ENCODE data around the gene WNT8B.
A peak's percentile ranks its signal among the peaks of the same experiment; 100 is the strongest.

Gene WNT8B

GRCh38 chr10:100448951-100449350 is 13.9 kb upstream of the WNT8B start:
- H3K36me3 ChIP-seq (ENCODE audit: control insufficient read depth, insufficient read depth, low read length), result no peaks in the 10 kb centered on the region
- H3K27ac ChIP-seq (ENCODE audit: low read depth, low read length, severe bottlenecking), result no peak overlapping the region
- H3K9me3 ChIP-seq (ENCODE audit: control insufficient read depth, low read length), result no peaks in the 10 kb centered on the region
- H3K4me1 ChIP-seq (ENCODE audit: control insufficient read depth, insufficient read depth, low read length, poor library complexity, severe bottlenecking), result no peaks in the 10 kb centered on the region
- WGBS, 2 experiments (ENCODE audit: insufficient coverage in 2 of 2), result 63 to 97% methylated on average over 2 to 3 of the region's 4 CpGs
- H3K4me3 ChIP-seq (ENCODE audit: extremely low read depth, insufficient read depth, low read length, poor library complexity, severe bottlenecking), result no peak overlapping the region

- no peak overlapping the region for H3K27ac ChIP-seq (ENCODE audit: low read depth, low read length, severe bottlenecking)
- WGBS, 2 experiments (ENCODE audit: insufficient coverage in 2 of 2), result 63 to 65% methylated on average over 4 to 5 of the region's 5 CpGs
- no peak overlapping the region for H3K4me3 ChIP-seq (ENCODE audit: extremely low read depth, insufficient read depth, low read length, poor library complexity, severe bottlenecking)
- H3K9me3 ChIP-seq (ENCODE audit: control insufficient read depth, low read length), result no peaks in the 10 kb centered on the region
- no peaks in the 10 kb centered on the region for H3K4me1 ChIP-seq (ENCODE audit: control insufficient read depth, insufficient read depth, low read length, poor library complexity, severe bottlenecking)
- no peaks in the 10 kb centered on the region for H3K36me3 ChIP-seq (ENCODE audit: control insufficient read depth, insufficient read depth, low read length)
These were observed 5.5 kb downstream of the WNT8B start for GRCh38 chr10:100468322-100468721.

- H3K4me1 ChIP-seq (ENCODE audit: control insufficient read depth, insufficient read depth, low read length, poor library complexity, severe bottlenecking), result no peaks in the 10 kb centered on the region
- no peak overlapping the region for H3K27ac ChIP-seq (ENCODE audit: low read depth, low read length, severe bottlenecking)
- no peaks in the 10 kb centered on the region for H3K36me3 ChIP-seq (ENCODE audit: control insufficient read depth, insufficient read depth, low read length)
- H3K9me3 ChIP-seq (ENCODE audit: control insufficient read depth, low read length), result no peaks in the 10 kb centered on the region
- H3K4me3 ChIP-seq (ENCODE audit: extremely low read depth, insufficient read depth, low read length, poor library complexity, severe bottlenecking), result no peak overlapping the region
These were observed 6.2 kb downstream of the WNT8B start for GRCh38 chr10:100468978-100469377.

GRCh38 chr10:100469756-100470155 is 6.9 kb downstream of the WNT8B start:
- WGBS, 2 experiments (ENCODE audit: insufficient coverage in 2 of 2), result 89 to 100% methylated on average over 1 of the region's 1 CpG

GRCh38 chr10:100470367-100470766 is 7.6 kb downstream of the WNT8B start:
- H3K4me3 ChIP-seq (ENCODE audit: extremely low read depth, insufficient read depth, low read length, poor library complexity, severe bottlenecking), result no peak overlapping the region
- WGBS, 2 experiments (ENCODE audit: insufficient coverage in 2 of 2), result 100% methylated on average over 2 to 3 of the region's 3 CpGs
- no peak overlapping the region for H3K27ac ChIP-seq (ENCODE audit: low read depth, low read length, severe bottlenecking)
- H3K9me3 ChIP-seq (ENCODE audit: control insufficient read depth, low read length), result no peaks in the 10 kb centered on the region
- no peaks in the 10 kb centered on the region for H3K36me3 ChIP-seq (ENCODE audit: control insufficient read depth, insufficient read depth, low read length)
- H3K4me1 ChIP-seq (ENCODE audit: control insufficient read depth, insufficient read depth, low read length, poor library complexity, severe bottlenecking), result no peaks in the 10 kb centered on the region

More at GRCh38 chr10:100469756-100470155, 6.9 kb downstream of the WNT8B start:
- Histone ChIP-seq H3K4me1 (ENCODE audit: control insufficient read depth, insufficient read depth, low read length, poor library complexity, severe bottlenecking) (no peaks in the 10 kb centered on the region), H3K36me3 (ENCODE audit: control insufficient read depth, insufficient read depth, low read length) (no peaks in the 10 kb centered on the region), H3K4me3 (ENCODE audit: extremely low read depth, insufficient read depth, low read length, poor library complexity, severe bottlenecking) (no peak overlapping the region), H3K27ac (ENCODE audit: low read depth, low read length, severe bottlenecking) (no peak overlapping the region), H3K9me3 (ENCODE audit: control insufficient read depth, low read length) (no peaks in the 10 kb centered on the region)

GRCh38 chr10:100477970-100478369 is 15.2 kb downstream of the WNT8B start:
- Histone ChIP-seq H3K4me3 (ENCODE audit: extremely low read depth, insufficient read depth, low read length, poor library complexity, severe bottlenecking) (no peak overlapping the region), H3K36me3 (ENCODE audit: control insufficient read depth, insufficient read depth, low read length) (no peaks in the 10 kb centered on the region), H3K27ac (ENCODE audit: low read depth, low read length, severe bottlenecking) (no peak overlapping the region), H3K4me1 (ENCODE audit: control insufficient read depth, insufficient read depth, low read length, poor library complexity, severe bottlenecking) (peaks cover 9% of the 10 kb centered on the region), H3K9me3 (ENCODE audit: control insufficient read depth, low read length) (no peaks in the 10 kb centered on the region)
- 50 to 74% methylated on average over 1 to 4 of the region's 5 CpGs for WGBS, 2 experiments (ENCODE audit: insufficient coverage in 2 of 2)

GRCh38 chr10:100479037-100479436 is 16.2 kb downstream of the WNT8B start:
- H3K4me1 ChIP-seq (ENCODE audit: control insufficient read depth, insufficient read depth, low read length, poor library complexity, severe bottlenecking), result peaks cover 9% of the 10 kb centered on the region
- no peak overlapping the region for H3K27ac ChIP-seq (ENCODE audit: low read depth, low read length, severe bottlenecking)
- H3K36me3 ChIP-seq (ENCODE audit: control insufficient read depth, insufficient read depth, low read length), result no peaks in the 10 kb centered on the region
- H3K4me3 ChIP-seq (ENCODE audit: extremely low read depth, insufficient read depth, low read length, poor library complexity, severe bottlenecking), result no peak overlapping the region
- 60 to 84% methylated on average over 1 to 3 of the region's 4 CpGs for WGBS, 2 experiments (ENCODE audit: insufficient coverage in 2 of 2)
- no peaks in the 10 kb centered on the region for H3K9me3 ChIP-seq (ENCODE audit: control insufficient read depth, low read length)

GRCh38 chr10:100480002-100480401 is 17.2 kb downstream of the WNT8B start:
- WGBS, 2 experiments (ENCODE audit: insufficient coverage in 2 of 2), result 60 to 63% methylated on average over 2 of the region's 2 CpGs
- Histone ChIP-seq H3K27ac (ENCODE audit: low read depth, low read length, severe bottlenecking) (no peak overlapping the region), H3K36me3 (ENCODE audit: control insufficient read depth, insufficient read depth, low read length) (no peaks in the 10 kb centered on the region), H3K9me3 (ENCODE audit: control insufficient read depth, low read length) (no peaks in the 10 kb centered on the region), H3K4me3 (ENCODE audit: extremely low read depth, insufficient read depth, low read length, poor library complexity, severe bottlenecking) (no peak overlapping the region), H3K4me1 (ENCODE audit: control insufficient read depth, insufficient read depth, low read length, poor library complexity, severe bottlenecking) (peaks cover 9% of the 10 kb centered on the region)

- Histone ChIP-seq H3K4me3 (ENCODE audit: extremely low read depth, insufficient read depth, low read length, poor library complexity, severe bottlenecking) (peak overlapping the region; percentile 25), H3K9me3 (ENCODE audit: control insufficient read depth, low read length) (no peaks in the 10 kb centered on the region), H3K36me3 (ENCODE audit: control insufficient read depth, insufficient read depth, low read length) (no peaks in the 10 kb centered on the region), H3K27ac (ENCODE audit: low read depth, low read length, severe bottlenecking) (no peak overlapping the region), H3K4me1 (ENCODE audit: control insufficient read depth, insufficient read depth, low read length, poor library complexity, severe bottlenecking) (peaks cover 9% of the 10 kb centered on the region)
- 5 to 6% methylated on average over 10 to 16 of the region's 19 CpGs for WGBS, 2 experiments (ENCODE audit: insufficient coverage in 2 of 2)
These were observed 18.8 kb downstream of the WNT8B start for GRCh38 chr10:100481462-100482081.

GRCh38 chr10:100482181-100482833 is 19.5 kb downstream of the WNT8B start:
- Histone ChIP-seq H3K4me1 (ENCODE audit: control insufficient read depth, insufficient read depth, low read length, poor library complexity, severe bottlenecking) (peaks cover 9% of the 10 kb centered on the region), H3K27ac (ENCODE audit: low read depth, low read length, severe bottlenecking) (no peak overlapping the region), H3K36me3 (ENCODE audit: control insufficient read depth, insufficient read depth, low read length) (no peaks in the 10 kb centered on the region), H3K9me3 (ENCODE audit: control insufficient read depth, low read length) (no peaks in the 10 kb centered on the region), H3K4me3 (ENCODE audit: extremely low read depth, insufficient read depth, low read length, poor library complexity, severe bottlenecking) (peak overlapping the region; percentile 25)
- 2 to 5% methylated on average over 36 to 48 of the region's 59 CpGs for WGBS, 2 experiments (ENCODE audit: insufficient coverage in 2 of 2)

- no peaks in the 10 kb centered on the region for H3K9me3 ChIP-seq (ENCODE audit: control insufficient read depth, low read length)
- H3K36me3 ChIP-seq (ENCODE audit: control insufficient read depth, insufficient read depth, low read length), result no peaks in the 10 kb centered on the region
- no peak overlapping the region for H3K4me3 ChIP-seq (ENCODE audit: extremely low read depth, insufficient read depth, low read length, poor library complexity, severe bottlenecking)
- peaks cover 9% of the 10 kb centered on the region for H3K4me1 ChIP-seq (ENCODE audit: control insufficient read depth, insufficient read depth, low read length, poor library complexity, severe bottlenecking)
- H3K27ac ChIP-seq (ENCODE audit: low read depth, low read length, severe bottlenecking), result no peak overlapping the region
- 46 to 55% methylated on average over 3 to 4 of the region's 5 CpGs for WGBS, 2 experiments (ENCODE audit: insufficient coverage in 2 of 2)
These were observed 20.0 kb downstream of the WNT8B start for GRCh38 chr10:100482834-100483185.

All from mesodermal cell (in vitro differentiated cells).